Ovary (tissue), 9 donors: ENCODE measurements around the gene RFFL. TPM values are rescaled to one million over a fixed set of nuclear protein-coding genes. Genes with fewer than 3 reads are reported as not detected.

ENCODE experiments used
- DNase-seq, 5 donors: peaks; one replicate each; pipeline ENCODE4 v3.0.0-alpha.2; 2019 to 2020
- H3K27ac ChIP-seq, 2 donors: fragments of 200-600 bp; one replicate each; pipeline versions ENCODE4 v1.5.1 to v1.8.0; 2019 to 2022
- H3K27me3 ChIP-seq: fragments of 200-600 bp; one replicate; pipeline ENCODE4 v1.8.0; 2022
- H3K36me3 ChIP-seq: fragments of 200-600 bp; sonication (generic); one replicate; pipeline ENCODE4 v1.5.1; 2019
- H3K4me1 ChIP-seq: one replicate; pipeline ENCODE4 v1.8.1; 2013; ENCODE audit warnings: mild to moderate bottlenecking, moderate library complexity; ENCODE audit not compliant: insufficient read depth
- H3K4me3 ChIP-seq: fragments of 200-600 bp; sonication (generic); one replicate; pipeline ENCODE4 v1.5.1; 2017
- H3K9me3 ChIP-seq, 2 donors: fragments of 200-600 bp in 1 of 2; sonication (generic) in 1 of 2; one replicate each; pipeline versions ENCODE4 v1.5.1 to v1.8.1; 2013 to 2019; ENCODE audit warnings: mild to moderate bottlenecking in 1 of 2, moderate library complexity in 1 of 2
- CTCF ChIP-seq, 3 donors: fragments of 450-650 bp in 2 of 3; fragments of 200-600 bp in 1 of 3; IDR thresholded peaks; one replicate each; pipeline versions ENCODE4 v1.5.1 to v1.8.0; 2016 to 2022; ENCODE audit warnings: antibody characterized with exemption in 3 of 3, mild to moderate bottlenecking in 1 of 3
- EP300 ChIP-seq: sonication (generic); formaldehyde crosslinking; IDR thresholded peaks from one replicate; pipeline ENCODE4 v1.6.1; 2017; ENCODE audit warnings: antibody characterized with exemption
- POLR2A ChIP-seq: fragments of 450-650 bp; IDR thresholded peaks from one replicate; pipeline ENCODE4 v1.6.1; 2017; ENCODE audit warnings: antibody characterized with exemption, mild to moderate bottlenecking, moderate library complexity
- WGBS, 3 donors: extraction: QIAGEN DNeasy Blood & Tissue Kit in 1 of 3; methylation state at CpG; one replicate each; pipeline versions ENCODE4 v1.1.5 to v1.1.7; 2013 to 2017; 5-methylcytosine and 5-hydroxymethylcytosine counted together
- intact Hi-C, 4 donors: fragments of 100-400 bp; cut with DNase I; formaldehyde crosslinking; loops; one replicate each; pipeline versions ENCODE4 v1.11.0 to v1.15.1; 2022 to 2023
- polyA plus RNA-seq, 2 donors: library from polyadenylated mRNA; stranded (reverse); fragments of 200-250 nt in 1 of 2; fragments of 350-450 nt in 1 of 2; fragmentation: Illumina TruSeq in 1 of 2; extraction: RNeasy Lipid Tissue Mini Kit (QIAGEN cat#74804) in 1 of 2; gene quantifications; one replicate each; pipeline ENCODE4 v1.2.3, GENCODE V29; 2013 to 2014
- total RNA-seq, 7 donors: library from RNA; depleted of rRNA in 2 of 7; stranded (reverse); fragments of >200 nt in 2 of 7; fragmentation: NEBNext Ultra II Directional in 3 of 7; extraction: Animal tissue kit (Norgen Biotek cat#: 25700) in 3 of 7; gene quantifications; one replicate each; pipeline versions ENCODE4 v1.1.0 to v1.2.4, GENCODE V29; 2016 to 2023
- donor health status: DM: no; HTN: no; CAD: no; lungs with moderate emphysema.
- donor health status: DM: no; HTN: no; CAD: no.
- donor health status: Bipolar disorder and iron deficiency.
- donor health status: DM: yes; HTN: yes; CAD: no.
- donor health status: DM: no; HTN: no; CAD: no.
- donor health status: DM: yes; HTN: yes; CAD: no.

The RFFL gene
- total and polyA plus RNA-seq, 9 donors = 6.3 to 23.9 (median 18.5) TPM

GRCh38 chr17:35051183-35051578 is 12.3 kb downstream of the RFFL start:
- TF ChIP-seq CTCF (IDR thresholded peaks at IDR 0.05) (no peak), EP300 (no peak), POLR2A (no peak)
- Histone ChIP-seq H3K4me1 (no peaks in the 10 kb centered on the region), H3K4me3 (no peak overlapping the region), H3K9me3 (no peaks in the 10 kb centered on the region), H3K27ac (no peak overlapping the region), H3K36me3 (no peaks in the 10 kb centered on the region), H3K27me3 (no peaks in the 10 kb centered on the region)
- WGBS, 3 donors = 4 to 21% (median 8%) methylated on average over 2 of the region's 2 CpGs
- intact Hi-C loops = no loop called here
- no peak for DNase-seq

GRCh38 chr17:35050170-35050569 is 13.3 kb downstream of the RFFL start:
- Histone ChIP-seq H3K27ac (no peak overlapping the region), H3K27me3 (no peaks in the 10 kb centered on the region), H3K9me3 (no peaks in the 10 kb centered on the region), H3K4me3 (no peak overlapping the region), H3K4me1 (no peaks in the 10 kb centered on the region), H3K36me3 (no peaks in the 10 kb centered on the region)
- no peak for DNase-seq
- no peak for TF ChIP-seq CTCF (IDR thresholded peaks at IDR 0.05)
- WGBS, 3 donors = 92 to 97% (median 95%) methylated on average over 2 of the region's 2 CpGs
- intact Hi-C loops = no loop called here

GRCh38 chr17:35048685-35049379 is 14.7 kb downstream of the RFFL start:
- Histone ChIP-seq H3K4me3 (no peak overlapping the region), H3K27ac (no peak overlapping the region), H3K4me1 (no peaks in the 10 kb centered on the region), H3K27me3 (no peaks in the 10 kb centered on the region), H3K36me3 (no peaks in the 10 kb centered on the region), H3K9me3 (no peaks in the 10 kb centered on the region)
- WGBS, 3 donors = 84 to 88% (median 86%) methylated on average over 3 of the region's 3 CpGs
- no peak for TF ChIP-seq CTCF (IDR thresholded peaks at IDR 0.05)
- TF ChIP-seq EP300 = no peak
- intact Hi-C loops = no loop called here
- no peak for DNase-seq

- Histone ChIP-seq H3K27ac (no peak overlapping the region), H3K9me3 (no peaks in the 10 kb centered on the region), H3K36me3 (no peaks in the 10 kb centered on the region), H3K4me1 (no peaks in the 10 kb centered on the region), H3K27me3 (no peaks in the 10 kb centered on the region), H3K4me3 (no peak overlapping the region)
- TF ChIP-seq EP300 (no peak), CTCF (IDR thresholded peaks at IDR 0.05) (no peak), POLR2A (no peak)
- DNase-seq = no peak
- WGBS, 3 donors = 77 to 81% (median 81%) methylated on average over 5 of the region's 5 CpGs
- intact Hi-C loops = no loop called here
Observed at GRCh38 chr17:35046740-35047283, 16.7 kb downstream of the RFFL start.
